Dedifferentiated amniotic fluid mesenchymal stem cell (primary cell): ENCODE results near the gene GALNT11.

Experiments used
- DNase-seq: peaks from one replicate; pipeline ENCODE4 v3.0.0-alpha.2; 2016; ENCODE audit errors: extremely low spot score

GALNT11 gene

GRCh38 chr7:152148706-152149105, 123.2 kb downstream of the GALNT11 start:
- no peak for DNase-seq

- DNase-seq: no peak
These were observed 123.9 kb downstream of the GALNT11 start for GRCh38 chr7:152149363-152149762.

GRCh38 chr7:152152267-152152666, 126.8 kb downstream of the GALNT11 start:
- no peak for DNase-seq

GRCh38 chr7:152158801-152159587, 133.5 kb downstream of the GALNT11 start:
- DNase-seq: no peak

- no peak for DNase-seq
These were observed 135.7 kb downstream of the GALNT11 start for GRCh38 chr7:152161171-152161570.

- no peak for DNase-seq
These were observed 136.8 kb downstream of the GALNT11 start for GRCh38 chr7:152162287-152162686.
